Effector memory CD8-positive, alpha-beta T cell (primary cell): Measurements from ENCODE around the gene YBEY.
"Not testable (repeated sequence)": the region's sequence is repeated elsewhere in the genome, so short reads cannot be mapped to it uniquely, and the experiment has no call there.

Experiments used
- ATAC-seq: fragments of 150-1000 bp; cut with Tn5 transposase; replicated peaks from 2 replicates; pipeline ENCODE4 v1.10.0; 2021; ENCODE audit warnings: mild to moderate bottlenecking, moderate library complexity
- DNase-seq, 3 experiments: peaks; one replicate each; pipeline ENCODE4 v3.0.0; 2021
- H3K27ac Mint-ChIP-seq, 2 donors: one replicate each; pipeline ENCODE4 v1.8.0; 2022; ENCODE audit warnings: mild to moderate bottlenecking in 2 of 2, mixed read lengths in 2 of 2, moderate library complexity in 2 of 2
- H3K27me3 Mint-ChIP-seq, 2 donors: one replicate each; pipeline ENCODE4 v1.8.0; 2022; ENCODE audit warnings: mixed read lengths in 2 of 2
- H3K36me3 Mint-ChIP-seq: one replicate; pipeline ENCODE4 v1.8.0; 2022; ENCODE audit warnings: mild to moderate bottlenecking, moderate library complexity, mixed read lengths; ENCODE audit not compliant: insufficient read depth
- H3K4me1 Mint-ChIP-seq, 2 donors: one replicate each; pipeline ENCODE4 v1.8.0; 2022; ENCODE audit warnings: low read depth in 2 of 2, mixed read lengths in 2 of 2
- H3K4me3 Mint-ChIP-seq, 2 donors: one replicate each; pipeline ENCODE4 v1.8.0; 2022; ENCODE audit warnings: mild to moderate bottlenecking in 2 of 2, mixed read lengths in 2 of 2, moderate library complexity in 2 of 2
- H3K9me3 Mint-ChIP-seq, 2 donors: one replicate each; pipeline ENCODE4 v1.8.0; 2022; ENCODE audit warnings: mixed read lengths in 2 of 2
- total RNA-seq, 9 experiments: gene quantifications; one replicate each; lab custom pipeline; 2026; lab: John Stamatoyannopoulos, UW

The YBEY gene
- total RNA-seq, result 2.0 to 14.6 (median 11.7) reads per million in 9 experiments

DNA sequence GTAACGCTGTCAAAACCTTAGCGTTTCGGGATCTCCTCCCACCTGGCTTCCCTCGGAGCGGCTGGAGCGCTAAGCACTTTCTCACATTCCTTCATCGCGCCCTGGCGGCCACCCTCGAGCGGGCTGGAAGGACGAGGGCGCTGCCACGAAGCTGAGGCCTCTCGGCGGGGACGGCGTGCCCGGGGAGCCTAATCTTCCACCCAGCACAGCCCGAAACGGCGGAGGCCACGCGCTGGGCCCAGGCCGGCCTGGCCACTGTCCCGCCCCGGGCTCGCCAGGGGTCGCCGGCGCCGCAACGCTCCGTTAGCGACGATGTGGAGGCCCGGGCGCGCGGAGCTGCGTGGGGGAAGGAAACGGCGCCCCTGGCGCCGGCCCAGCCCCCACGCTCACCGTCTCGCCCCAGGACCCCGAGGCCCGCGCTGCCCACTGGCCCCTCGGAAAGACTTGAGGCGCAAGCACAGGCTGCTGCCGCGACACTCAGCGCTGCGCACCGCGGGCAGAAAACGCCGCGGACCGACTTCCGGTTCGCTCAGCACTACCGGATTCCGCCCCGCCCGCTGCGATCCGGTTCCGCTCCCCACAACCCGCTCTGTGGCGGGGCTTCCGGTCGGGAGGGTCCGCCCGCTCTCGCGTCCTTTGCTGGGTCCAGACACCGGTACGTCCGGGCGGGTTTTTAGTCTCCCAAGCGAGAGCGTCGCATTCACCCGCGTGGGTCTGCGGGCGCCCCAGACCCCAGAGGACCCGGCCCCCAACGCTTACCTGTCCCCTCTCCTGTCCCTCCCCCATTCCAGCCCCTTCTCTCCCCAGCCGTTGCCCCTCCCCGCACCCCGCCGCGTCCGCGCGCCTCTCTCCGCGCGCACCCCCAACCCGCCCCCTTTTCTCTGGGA, at the start of gene YBEY:
YBEY (plus strand) TSS at position 582 of the 887 bp plus-strand sequence. CDS start 572 bp downstream, outside the sequence.
- peak within 1 kb of the TSS; percentile 96 for H3K27ac Mint-ChIP-seq
- H3K27me3 Mint-ChIP-seq, result no peaks in the 10 kb centered on the region
- peaks cover 27 to 43% of the 10 kb centered on the region in 2 donors for H3K4me1 Mint-ChIP-seq
- H3K36me3 Mint-ChIP-seq, result peaks cover 39% of the 10 kb centered on the region
- peak within 1 kb of the TSS; percentile 89 to 99 for H3K4me3 Mint-ChIP-seq
- DNase-seq (peak; percentile 75 to 78 (median 76)), ATAC-seq (peak; percentile 87)
- no peaks in the 10 kb centered on the region for H3K9me3 Mint-ChIP-seq

- H3K36me3 Mint-ChIP-seq, result peaks cover 50% of the 10 kb centered on the region
- no peak for ATAC-seq
These were observed 48.7 kb upstream of the YBEY start for GRCh38 chr21:46237474-46237873.

GRCh38 chr21:46239817-46240325, 46.3 kb upstream of the YBEY start:
- Mint-ChIP-seq H3K36me3 (peaks cover 56% of the 10 kb centered on the region), H3K4me1 (peaks cover 7 to 8% of the 10 kb centered on the region in 2 donors), H3K27ac (peak overlapping the region; percentile 18 to 38), H3K9me3 (no peaks in the 10 kb centered on the region), H3K4me3 (no peak overlapping the region), H3K27me3 (no peaks in the 10 kb centered on the region)
- ATAC-seq (no peak), DNase-seq (no peak)

More at GRCh38 chr21:46237474-46237873, 48.7 kb upstream of the YBEY start:
- Mint-ChIP-seq H3K27me3 (no peaks in the 10 kb centered on the region), H3K27ac (no peak overlapping the region), H3K4me3 (no peak overlapping the region), H3K4me1 (peaks cover 26 to 32% of the 10 kb centered on the region in 2 donors), H3K9me3 (no peaks in the 10 kb centered on the region)
- DNase-seq, result no peak

DNA sequence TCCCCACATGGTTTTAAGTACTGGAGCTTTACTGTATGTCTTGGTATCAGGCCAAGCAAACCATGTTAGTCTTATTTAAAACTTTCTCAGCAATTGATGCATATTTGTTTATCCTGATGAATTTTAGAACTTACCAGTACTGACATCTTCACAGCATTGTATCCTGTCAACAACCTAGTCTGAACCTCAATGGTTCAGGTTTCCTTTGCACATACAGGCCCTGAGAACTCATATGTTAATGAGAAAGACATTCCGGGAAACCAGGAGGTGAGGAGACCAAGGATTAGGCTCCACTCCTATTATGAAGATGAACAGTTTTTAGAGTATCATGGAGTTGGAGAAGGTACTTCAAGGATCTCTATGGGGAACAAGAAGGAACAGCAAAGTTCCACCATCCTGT, 44.6 kb upstream of the YBEY start:
- Mint-ChIP-seq H3K4me1 (peaks cover 7 to 15% of the 10 kb centered on the region in 2 donors), H3K36me3 (peaks cover 58% of the 10 kb centered on the region), H3K27ac (peak overlapping the region in 1 of 2 donors; percentile 9)
- not testable (repeated sequence) for H3K4me3 Mint-ChIP-seq, ATAC-seq, H3K9me3 Mint-ChIP-seq, DNase-seq, H3K27me3 Mint-ChIP-seq

DNA sequence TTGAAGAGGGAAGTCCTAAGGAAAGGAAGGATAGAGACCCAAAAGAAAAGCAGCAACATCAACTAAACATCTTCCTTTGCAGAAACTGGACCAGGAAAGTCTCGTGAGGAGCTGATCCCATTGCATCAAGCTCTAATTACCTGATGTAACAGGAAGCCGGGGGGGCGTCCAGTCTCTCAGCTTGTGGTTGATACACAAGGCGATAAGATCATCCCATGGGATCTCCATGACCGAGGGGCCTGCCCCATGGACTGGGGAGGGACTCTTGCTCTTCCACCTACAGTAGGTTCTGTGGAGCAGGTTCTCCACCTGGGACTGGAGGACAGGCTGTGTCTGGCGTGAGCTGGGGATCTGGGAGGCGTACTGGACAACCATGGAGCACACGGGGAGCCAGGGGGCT, 42.8 kb upstream of the YBEY start:
- H3K4me1 Mint-ChIP-seq, result peaks cover 7 to 20% of the 10 kb centered on the region in 2 donors
- H3K27ac Mint-ChIP-seq, result peak overlapping the region; percentile 42 to 71
- no peaks in the 10 kb centered on the region for H3K27me3 Mint-ChIP-seq
- H3K9me3 Mint-ChIP-seq, result no peaks in the 10 kb centered on the region
- no peak for ATAC-seq
- peaks cover 59% of the 10 kb centered on the region for H3K36me3 Mint-ChIP-seq
- no peak overlapping the region for H3K4me3 Mint-ChIP-seq
- DNase-seq, result no peak

DNA sequence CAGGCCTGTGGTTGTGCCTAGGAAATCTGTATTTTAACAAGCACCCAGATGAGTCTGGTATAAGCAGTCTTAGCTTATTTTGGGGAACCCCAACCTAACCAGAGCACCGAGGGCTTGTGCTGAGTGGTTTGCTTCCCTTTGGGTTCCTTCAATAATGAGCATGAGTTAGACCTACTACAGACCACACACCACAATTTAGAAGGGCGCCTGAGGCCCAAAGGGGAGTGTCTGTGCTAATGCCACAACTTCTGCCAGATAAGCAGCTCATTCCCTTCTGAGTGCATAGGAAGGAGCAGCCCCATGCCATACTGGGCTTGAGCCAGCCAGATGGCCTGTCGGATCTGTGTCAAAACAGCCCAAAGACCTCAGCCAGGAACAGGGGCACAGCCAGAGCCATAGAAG, 42.2 kb upstream of the YBEY start:
- Mint-ChIP-seq H3K27ac (no peak overlapping the region), H3K4me1 (peaks cover 3 to 26% of the 10 kb centered on the region in 2 donors), H3K4me3 (no peak overlapping the region), H3K36me3 (peaks cover 63% of the 10 kb centered on the region), H3K27me3 (no peaks in the 10 kb centered on the region), H3K9me3 (no peaks in the 10 kb centered on the region)
- ATAC-seq (no peak), DNase-seq (no peak)

DNA sequence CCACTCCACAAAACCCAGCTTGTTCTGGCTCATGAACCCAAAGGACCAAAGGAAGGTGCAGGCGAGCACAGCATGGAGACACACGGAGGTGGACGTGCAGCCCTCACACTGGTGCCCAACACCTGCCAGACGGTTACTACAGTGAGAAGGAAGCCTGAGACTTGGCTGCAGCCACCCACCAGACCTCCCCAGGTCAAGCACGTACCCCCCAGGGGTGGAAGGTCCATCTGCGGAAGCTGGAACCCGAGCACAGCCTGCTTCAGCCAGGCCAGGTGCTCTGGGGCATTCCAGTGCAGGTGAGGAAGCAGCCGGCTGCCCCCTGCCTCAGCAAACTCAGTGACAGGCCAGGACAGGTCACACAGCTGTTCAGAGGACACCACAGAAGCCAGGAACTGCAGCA, 41.5 kb upstream of the YBEY start:
- Mint-ChIP-seq H3K36me3 (peaks cover 64% of the 10 kb centered on the region), H3K4me3 (no peak overlapping the region), H3K27me3 (no peaks in the 10 kb centered on the region), H3K9me3 (no peaks in the 10 kb centered on the region), H3K4me1 (peaks cover 3 to 25% of the 10 kb centered on the region in 2 donors), H3K27ac (no peak overlapping the region)
- DNase-seq, result no peak
- ATAC-seq, result no peak

- Mint-ChIP-seq H3K27ac (no peak overlapping the region), H3K4me1 (peaks cover 7 to 26% of the 10 kb centered on the region in 2 donors), H3K36me3 (peaks cover 64% of the 10 kb centered on the region), H3K9me3 (no peaks in the 10 kb centered on the region), H3K4me3 (no peak overlapping the region), H3K27me3 (no peaks in the 10 kb centered on the region)
- ATAC-seq (no peak), DNase-seq (no peak)
These were observed 40.8 kb upstream of the YBEY start for GRCh38 chr21:46245213-46245915.

GRCh38 chr21:46246345-46246744, 39.8 kb upstream of the YBEY start:
- Mint-ChIP-seq H3K27ac (no peak overlapping the region), H3K27me3 (no peaks in the 10 kb centered on the region), H3K9me3 (no peaks in the 10 kb centered on the region), H3K36me3 (peaks cover 69% of the 10 kb centered on the region), H3K4me3 (no peak overlapping the region), H3K4me1 (peaks cover 6 to 32% of the 10 kb centered on the region in 2 donors)
- ATAC-seq (no peak), DNase-seq (no peak)

DNA sequence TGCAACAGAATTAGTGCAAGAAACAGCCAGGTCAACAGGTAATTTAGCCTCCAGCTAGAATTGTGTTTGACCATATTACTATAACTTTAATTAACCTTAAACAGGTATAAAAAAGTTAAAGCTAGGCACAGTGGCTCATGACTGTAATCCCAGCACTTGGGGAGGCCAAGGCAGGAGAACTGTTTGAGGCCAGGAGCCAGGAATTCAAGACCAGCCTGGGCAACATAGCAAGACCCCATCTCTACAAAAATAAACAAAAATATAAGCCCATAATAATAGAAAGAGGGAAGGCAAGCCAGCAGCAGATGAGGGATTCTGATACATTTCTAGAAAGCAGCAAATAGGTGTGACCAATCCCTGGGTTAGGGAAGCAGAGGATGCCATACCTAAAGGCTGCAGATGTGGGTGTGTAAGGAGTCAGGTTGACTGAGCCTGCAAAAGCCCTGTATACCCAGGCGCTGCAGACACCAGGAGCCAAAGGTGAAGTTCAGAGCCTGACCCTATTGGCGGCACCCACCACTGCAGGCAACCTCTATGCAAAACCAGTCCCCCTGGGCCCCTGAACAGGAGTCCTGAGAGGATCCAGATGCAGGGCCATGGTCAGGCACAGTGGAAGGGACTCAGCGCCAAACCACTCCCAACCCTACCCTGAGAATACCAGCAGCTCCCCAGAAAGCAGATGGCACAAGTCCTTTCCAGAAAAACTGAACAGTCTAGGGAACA, 38.3 kb upstream of the YBEY start:
- no peaks in the 10 kb centered on the region for H3K9me3 Mint-ChIP-seq
- H3K36me3 Mint-ChIP-seq, result peaks cover 68% of the 10 kb centered on the region
- no peak for ATAC-seq
- H3K4me1 Mint-ChIP-seq, result peaks cover 6 to 32% of the 10 kb centered on the region in 2 donors
- H3K27me3 Mint-ChIP-seq, result no peaks in the 10 kb centered on the region
- DNase-seq, result no peak
- peak overlapping the region in 1 of 2 donors; percentile 12 for H3K27ac Mint-ChIP-seq
- H3K4me3 Mint-ChIP-seq, result no peak overlapping the region

DNA sequence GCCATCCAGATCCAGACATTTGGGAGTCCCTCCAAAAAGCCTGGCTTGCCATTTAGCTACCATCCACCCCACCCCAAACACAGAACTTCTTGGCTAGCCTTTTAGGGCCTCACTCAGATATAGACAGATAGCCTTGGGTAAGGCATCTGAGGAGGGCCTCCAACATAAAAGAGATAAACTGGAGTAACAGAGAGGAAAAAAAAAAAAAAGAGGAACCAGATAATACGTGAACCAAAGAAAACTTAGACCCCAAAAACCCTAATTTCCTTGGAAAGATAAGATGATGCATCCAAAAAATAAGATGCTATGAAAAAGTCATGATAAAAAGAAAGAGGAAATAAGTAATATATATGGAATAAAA, 37.7 kb upstream of the YBEY start:
- no peak overlapping the region for H3K4me3 Mint-ChIP-seq
- peaks cover 64% of the 10 kb centered on the region for H3K36me3 Mint-ChIP-seq
- no peaks in the 10 kb centered on the region for H3K27me3 Mint-ChIP-seq
- H3K27ac Mint-ChIP-seq, result peak overlapping the region; percentile 12 to 39
- H3K9me3 Mint-ChIP-seq, result no peaks in the 10 kb centered on the region
- DNase-seq (no peak), ATAC-seq (no peak)
- H3K4me1 Mint-ChIP-seq, result peaks cover 8 to 32% of the 10 kb centered on the region in 2 donors

DNA sequence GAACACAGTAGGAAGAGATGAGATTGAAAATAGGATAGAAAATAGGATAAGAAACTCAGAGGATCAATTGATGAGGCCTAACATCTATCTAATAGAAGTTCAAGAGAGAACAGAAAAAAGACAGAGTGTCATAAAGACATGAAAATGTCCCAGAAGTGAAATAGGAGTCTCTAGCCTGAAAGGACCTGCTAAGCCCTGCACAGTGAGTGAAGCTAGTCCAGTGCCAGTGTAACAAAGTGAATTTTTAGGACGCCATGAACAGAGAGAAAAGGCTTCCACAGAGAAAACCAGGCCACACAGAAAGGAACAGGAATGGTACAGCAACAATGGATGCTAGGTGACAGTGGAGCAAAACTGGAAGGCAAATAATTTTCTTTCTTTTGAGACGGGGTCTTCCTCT, 37.3 kb upstream of the YBEY start:
- DNase-seq (no peak), ATAC-seq (no peak)
- Mint-ChIP-seq H3K9me3 (no peaks in the 10 kb centered on the region), H3K4me1 (peaks cover 12 to 36% of the 10 kb centered on the region in 2 donors), H3K4me3 (no peak overlapping the region), H3K27me3 (no peaks in the 10 kb centered on the region), H3K36me3 (peaks cover 67% of the 10 kb centered on the region), H3K27ac (peak overlapping the region; percentile 12 to 39)

DNA sequence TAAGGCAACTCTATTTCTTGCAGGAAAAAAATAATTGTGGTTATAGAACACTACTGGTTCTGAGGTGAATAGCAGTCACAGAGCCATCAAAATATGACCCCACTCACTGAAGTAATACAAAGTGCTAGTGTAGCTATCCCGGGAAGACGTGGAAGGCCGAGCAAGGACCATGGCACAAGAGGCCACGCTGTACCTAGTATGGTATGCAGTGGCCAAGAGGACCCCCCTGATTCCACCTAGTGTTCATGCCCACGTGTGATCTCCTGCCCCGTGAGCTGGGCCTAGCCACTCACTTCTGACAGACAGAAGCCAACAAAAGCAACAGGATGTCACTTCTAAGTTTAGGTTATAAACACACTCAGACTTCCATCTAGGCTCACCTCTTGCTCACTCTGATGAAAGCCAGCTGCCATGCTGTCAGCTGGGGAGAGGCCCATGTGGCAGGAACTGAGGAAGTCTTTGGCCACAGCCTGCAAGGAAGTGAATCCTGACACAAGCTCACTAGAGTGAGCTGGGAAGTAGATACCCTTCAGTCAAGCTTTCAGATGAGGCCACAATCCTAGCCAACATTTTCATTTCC, 35.9 kb upstream of the YBEY start:
- no peaks in the 10 kb centered on the region for H3K27me3 Mint-ChIP-seq
- H3K36me3 Mint-ChIP-seq, result peaks cover 75% of the 10 kb centered on the region
- DNase-seq, result no peak
- H3K4me3 Mint-ChIP-seq, result no peak overlapping the region
- peaks cover 19 to 49% of the 10 kb centered on the region in 2 donors for H3K4me1 Mint-ChIP-seq
- H3K9me3 Mint-ChIP-seq, result no peaks in the 10 kb centered on the region
- H3K27ac Mint-ChIP-seq, result peak overlapping the region; percentile 75 to 80
- ATAC-seq, result no peak
